Psoas muscle (tissue), 8 donors: ENCODE measurements around the gene PDGFD. TPM values are rescaled to one million over a fixed set of nuclear protein-coding genes. Genes with fewer than 3 reads are reported as not detected.

Experiments
- ATAC-seq, 4 donors: fragments of 200-7000 bp; cut with Tn5 transposase; one replicate each; pipeline ENCODE4 v1.9.1; 2020; ENCODE audit warnings: moderate library complexity in 3 of 4, mild to moderate bottlenecking in 2 of 4
- DNase-seq, 2 donors: peaks; one replicate each; pipeline ENCODE4 v3.0.0-alpha.2; 2020
- H3K27ac ChIP-seq: fragments of 200-600 bp; one replicate; pipeline ENCODE4 v1.8.0; 2022
- H3K27me3 ChIP-seq, 3 donors: fragments of 200-600 bp in 1 of 3; one replicate each; pipeline versions ENCODE4 v1.6.1 to v1.8.0; 2013 to 2022; ENCODE audit warnings: low read length in 2 of 3, mild to moderate bottlenecking in 2 of 3, moderate library complexity in 1 of 3; ENCODE audit not compliant: insufficient read depth in 3 of 3
- H3K36me3 ChIP-seq, 2 donors: fragments of 200-600 bp in 1 of 2; one replicate each; pipeline versions ENCODE4 v1.6.1 to v1.8.0; 2013 to 2022; ENCODE audit warnings: low read depth in 1 of 2, mild to moderate bottlenecking in 1 of 2, moderate library complexity in 1 of 2; ENCODE audit not compliant: insufficient read depth in 1 of 2
- H3K4me1 ChIP-seq: fragments of 200-600 bp; one replicate; pipeline ENCODE4 v1.8.0; 2022
- H3K4me3 ChIP-seq: fragments of 200-600 bp; one replicate; pipeline ENCODE4 v1.8.0; 2022; ENCODE audit warnings: mild to moderate bottlenecking
- H3K9me3 ChIP-seq: fragments of 200-600 bp; one replicate; pipeline ENCODE4 v1.8.0; 2022
- WGBS, 3 donors: extraction: QIAGEN DNeasy Blood & Tissue Kit; methylation state at CpG; one replicate each; pipeline versions ENCODE4 v1.1.6 to v1.1.7; 2013; 5-methylcytosine and 5-hydroxymethylcytosine counted together
- intact Hi-C, 2 donors: fragments of 100-400 bp; cut with DNase I; formaldehyde crosslinking; loops; one replicate each; pipeline versions ENCODE4 v1.11.0 to v1.14.2; 2022
- polyA plus RNA-seq, 3 donors: library from polyadenylated mRNA; stranded (reverse); fragments of 200-250 nt; gene quantifications; one replicate each; pipeline ENCODE4 v1.2.3, GENCODE V29; 2013
- total RNA-seq, 4 donors: library from RNA; stranded (reverse); fragmentation: NEBNext Ultra II Directional in 2 of 4; extraction: Animal tissue kit (Norgen Biotek cat#: 25700) in 2 of 4; gene quantifications; one replicate each; pipeline versions ENCODE4 v1.2.1 to v1.2.4, GENCODE V29; 2021 to 2023
- TF ChIP-seq, protein P1 (sequence below): fragments of 200-600 bp; IDR thresholded peaks from one replicate; pipeline ENCODE4 v1.8.0; 2022; ENCODE audit warnings: antibody characterized with exemption
- donor health status: healthy with polysubstance abuse.
- donor health status: DM: no; HTN: no; CAD: no; lungs with moderate emphysema.
- donor health status: Bipolar disorder and iron deficiency.
- donor health status: healthy.
- donor health status: DM: yes; HTN: yes; CAD: no.
- donor health status: DM: no; HTN: no; CAD: no.
- donor health status: DM: no; HTN: no; CAD: no.
- donor health status: DM: yes; HTN: yes; CAD: no.

PDGFD gene
- total and polyA plus RNA-seq, 7 donors = 0.53 to 5.6 (median 1.2) TPM

DNA sequence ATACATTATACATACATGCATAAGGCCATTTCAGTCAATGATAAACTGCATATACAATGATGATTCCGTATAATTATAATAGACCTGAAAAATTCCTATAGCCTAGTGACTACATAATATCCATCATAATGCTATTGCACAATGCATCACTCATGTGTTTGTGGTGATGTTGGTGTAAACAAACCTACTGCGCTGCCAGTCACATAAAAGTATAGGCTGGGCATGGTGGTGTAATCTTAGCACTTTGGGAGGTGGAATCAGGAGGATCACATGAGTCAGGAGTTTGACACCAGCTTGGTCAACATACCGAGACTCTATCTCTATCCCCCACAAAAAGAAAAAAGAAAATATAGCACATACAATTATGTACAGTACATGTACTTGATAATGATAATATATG is 291.2 kb downstream of the PDGFD start:
- no peak overlapping the region for H3K27ac ChIP-seq
- TF ChIP-seq, protein P1, sequence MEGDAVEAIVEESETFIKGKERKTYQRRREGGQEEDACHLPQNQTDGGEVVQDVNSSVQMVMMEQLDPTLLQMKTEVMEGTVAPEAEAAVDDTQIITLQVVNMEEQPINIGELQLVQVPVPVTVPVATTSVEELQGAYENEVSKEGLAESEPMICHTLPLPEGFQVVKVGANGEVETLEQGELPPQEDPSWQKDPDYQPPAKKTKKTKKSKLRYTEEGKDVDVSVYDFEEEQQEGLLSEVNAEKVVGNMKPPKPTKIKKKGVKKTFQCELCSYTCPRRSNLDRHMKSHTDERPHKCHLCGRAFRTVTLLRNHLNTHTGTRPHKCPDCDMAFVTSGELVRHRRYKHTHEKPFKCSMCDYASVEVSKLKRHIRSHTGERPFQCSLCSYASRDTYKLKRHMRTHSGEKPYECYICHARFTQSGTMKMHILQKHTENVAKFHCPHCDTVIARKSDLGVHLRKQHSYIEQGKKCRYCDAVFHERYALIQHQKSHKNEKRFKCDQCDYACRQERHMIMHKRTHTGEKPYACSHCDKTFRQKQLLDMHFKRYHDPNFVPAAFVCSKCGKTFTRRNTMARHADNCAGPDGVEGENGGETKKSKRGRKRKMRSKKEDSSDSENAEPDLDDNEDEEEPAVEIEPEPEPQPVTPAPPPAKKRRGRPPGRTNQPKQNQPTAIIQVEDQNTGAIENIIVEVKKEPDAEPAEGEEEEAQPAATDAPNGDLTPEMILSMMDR = no peak
- ATAC-seq = no peak
- 96 to 98% (median 96%) methylated on average over 3 of the region's 3 CpGs for WGBS, 3 donors
- intact Hi-C loops = no loop called here
- DNase-seq = no peak
- no peaks in the 10 kb centered on the region for H3K4me1 ChIP-seq
- no peak overlapping the region for H3K4me3 ChIP-seq
- no peaks in the 10 kb centered on the region for H3K9me3 ChIP-seq
- H3K27me3 ChIP-seq = no peaks in the 10 kb centered on the region
- H3K36me3 ChIP-seq = no peaks in the 10 kb centered on the region

DNA sequence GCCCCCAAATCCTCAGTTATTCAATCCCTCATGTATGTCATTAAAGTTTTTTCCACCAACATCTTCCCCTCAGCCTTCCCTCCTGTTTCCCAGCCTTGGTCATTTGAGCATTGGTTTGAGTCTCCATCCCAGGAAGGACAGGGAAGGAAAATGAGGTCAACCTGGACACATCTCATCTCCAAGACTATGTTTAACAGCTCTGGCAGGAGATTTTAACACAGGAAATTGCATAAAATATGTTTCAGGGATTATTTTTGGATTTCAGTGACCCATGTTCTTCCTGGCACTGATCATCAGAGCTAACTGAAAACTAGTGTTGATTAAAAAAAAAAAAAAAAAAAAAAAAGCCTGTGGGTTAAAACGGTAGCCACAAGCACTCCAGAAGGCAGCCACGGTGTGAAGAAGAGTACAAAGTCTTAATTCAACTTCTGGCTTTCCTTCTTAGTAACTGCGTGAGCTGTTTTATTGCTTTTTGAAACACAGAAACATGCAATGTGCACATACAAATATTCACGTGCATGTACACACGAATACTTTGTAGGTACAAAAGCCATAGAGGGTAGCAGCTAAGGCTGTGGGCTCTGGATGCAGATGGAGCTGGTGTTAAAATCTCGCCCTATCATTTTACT is 291.9 kb downstream of the PDGFD start:
- H3K27me3 ChIP-seq = no peaks in the 10 kb centered on the region
- TF ChIP-seq, protein P1 = no peak
- DNase-seq (no peak), ATAC-seq (peak in 2 of 4 donors; percentile 40 to 42)
- H3K27ac ChIP-seq = no peak overlapping the region
- no peaks in the 10 kb centered on the region for H3K9me3 ChIP-seq
- no peaks in the 10 kb centered on the region for H3K36me3 ChIP-seq
- H3K4me3 ChIP-seq = no peak overlapping the region
- no peaks in the 10 kb centered on the region for H3K4me1 ChIP-seq
- intact Hi-C loops = no loop called here
- WGBS, 3 donors = 71 to 77% (median 75%) methylated on average over 6 of the region's 6 CpGs

DNA sequence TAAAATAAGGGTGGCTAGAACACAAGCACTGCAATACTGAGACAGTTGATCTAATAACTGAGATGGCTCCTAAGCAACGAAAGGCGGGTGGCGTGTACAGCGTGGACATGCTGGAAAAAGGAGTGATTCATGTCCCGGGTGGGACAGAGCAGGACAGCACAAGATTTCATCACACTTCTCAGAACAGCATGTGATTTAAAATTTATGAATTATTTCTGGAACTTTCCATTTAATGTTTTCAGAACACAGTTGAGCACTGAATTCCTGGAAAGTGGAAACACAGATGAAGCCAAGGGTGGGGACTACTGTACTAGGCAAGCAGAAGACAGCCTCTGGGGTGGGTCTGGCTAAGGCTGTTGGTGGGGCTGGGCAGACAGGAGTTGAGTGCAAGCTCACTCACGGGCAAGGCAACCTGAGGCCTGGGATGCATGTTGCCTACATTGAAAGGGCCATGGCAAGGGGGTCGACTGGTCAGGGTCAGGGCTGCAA is 293.1 kb downstream of the PDGFD start:
- intact Hi-C loops = no loop called here
- TF ChIP-seq, protein P1 = no peak
- Histone ChIP-seq H3K27me3 (no peaks in the 10 kb centered on the region), H3K4me1 (no peaks in the 10 kb centered on the region), H3K36me3 (no peaks in the 10 kb centered on the region), H3K9me3 (no peaks in the 10 kb centered on the region), H3K27ac (no peak overlapping the region), H3K4me3 (no peak overlapping the region)
- 70 to 86% (median 70%) methylated on average over 7 of the region's 7 CpGs for WGBS, 3 donors
- ATAC-seq (peak in 3 of 4 donors; percentile 69 to 85 (median 70)), DNase-seq (peak; percentile 70 to 74)

DNA sequence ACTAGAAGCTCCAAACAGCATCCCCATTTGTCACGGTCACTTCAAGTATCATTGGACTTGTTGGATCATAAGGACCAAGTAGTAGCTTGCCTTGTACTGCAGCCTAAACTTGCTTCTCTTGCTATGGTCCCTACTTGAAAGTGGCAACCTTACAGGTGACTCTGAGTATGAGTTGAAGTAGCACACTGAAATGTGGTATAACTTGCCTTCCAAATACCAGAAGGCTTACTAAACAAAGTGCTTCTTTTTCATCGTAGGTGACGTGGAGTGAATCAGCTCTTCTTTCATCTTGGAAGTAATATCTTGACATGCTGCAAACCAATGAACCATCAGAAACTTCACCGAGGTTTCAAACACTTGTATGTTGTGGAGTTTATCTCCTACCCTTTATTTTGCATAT is 296.5 kb downstream of the PDGFD start:
- no peaks in the 10 kb centered on the region for H3K4me1 ChIP-seq
- no peaks in the 10 kb centered on the region for H3K9me3 ChIP-seq
- DNase-seq (no peak), ATAC-seq (no peak)
- WGBS, 3 donors = 93 to 97% (median 95%) methylated on average over 4 of the region's 4 CpGs
- no peaks in the 10 kb centered on the region for H3K27me3 ChIP-seq
- no peaks in the 10 kb centered on the region for H3K36me3 ChIP-seq
- H3K27ac ChIP-seq = no peak overlapping the region
- no peak overlapping the region for H3K4me3 ChIP-seq
- intact Hi-C loops = no loop called here
- TF ChIP-seq, protein P1 = no peak

DNA sequence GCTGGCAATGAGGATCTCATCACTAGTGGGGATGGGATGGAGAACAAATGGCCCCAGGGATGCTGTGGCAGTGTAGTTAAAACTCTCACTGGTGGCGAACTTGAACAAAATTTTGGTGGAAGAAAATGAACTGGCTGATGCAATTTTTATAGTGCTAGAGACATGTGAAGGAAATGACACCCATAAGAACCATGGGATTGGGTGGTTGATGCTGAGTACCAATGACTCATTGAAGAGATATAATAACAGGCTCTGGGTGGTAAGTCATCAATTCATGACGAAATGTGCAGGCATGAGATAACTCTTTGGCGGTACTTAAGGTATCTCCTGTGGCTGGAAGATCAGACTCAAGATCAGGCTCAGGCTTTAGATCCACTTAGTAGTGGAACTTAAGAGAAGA is 300.4 kb downstream of the PDGFD start:
- ATAC-seq = no peak
- H3K36me3 ChIP-seq = no peaks in the 10 kb centered on the region
- intact Hi-C loops = no loop called here

More for the DNA sequence above, 300.4 kb downstream of the PDGFD start:
- 94 to 98% (median 95%) methylated on average over 3 of the region's 3 CpGs for WGBS, 3 donors
- Histone ChIP-seq H3K27ac (no peak overlapping the region), H3K9me3 (no peaks in the 10 kb centered on the region), H3K4me3 (no peak overlapping the region), H3K27me3 (no peaks in the 10 kb centered on the region), H3K4me1 (no peaks in the 10 kb centered on the region)
- TF ChIP-seq, protein P1 = no peak
- DNase-seq = no peak
